A549 (cell line): ENCODE results near the gene HJV. TPM values are rescaled to one million over a fixed set of nuclear protein-coding genes. Genes with fewer than 3 reads are reported as not detected.
A peak's percentile ranks its signal among the peaks of the same experiment; 100 is the strongest.

Experiments
- ATAC-seq, 2 experiments: fragments of 200-7000 bp in 1 of 2; fragments of >200 bp in 1 of 2; cut with Nextera tagmentation in 1 of 2; cut with Tn5 transposase in 1 of 2; 3 replicates each; pipeline versions ENCODE4 v1.8.0 to v1.9.1; 2018 to 2020; ENCODE audit warnings: mild to moderate bottlenecking in 1 of 2, moderate library complexity in 1 of 2
- CTCF ChIA-PET: fragments of 300-600 bp; sonication (Branson Sonifier 250); formaldehyde crosslinking; extraction: SDS; loops from one replicate; lab custom pipeline; 2021; ENCODE audit warnings: antibody characterized with exemption, inconsistent platforms; lab: Yijun Ruan, JAX
- POLR2A ChIA-PET: fragments of 350-600 bp; formaldehyde crosslinking; extraction: SDS; loops from one replicate; lab custom pipeline; 2021; ENCODE audit warnings: antibody characterized with exemption, inconsistent platforms; lab: Yijun Ruan, JAX
- DNase-seq, 2 experiments: peaks; one replicate each; pipeline versions ENCODE4 v3.0.0 to v3.0.0-alpha.2; 2011 to 2016; ENCODE audit warnings: low read depth in 1 of 2, low spot score in 1 of 2
- FAIRE-seq: peaks from 2 replicates; lab custom pipeline; 2011; peaks lifted over from hg19 to GRCh38; lab: Jason Lieb, UNC
- H3K27ac ChIP-seq, 2 experiments: fragments of >200 bp; sonication (Bioruptor Twin); formaldehyde crosslinking; 3 replicates each; pipeline ENCODE4 v1.5.1; 2016 to 2017
- H3K4me1 ChIP-seq: fragments of >200 bp; sonication (Bioruptor Twin); formaldehyde crosslinking; 3 replicates; pipeline ENCODE4 v1.6.1; 2016
- H3K4me2 ChIP-seq: fragments of >200 bp; sonication (Bioruptor Twin); formaldehyde crosslinking; 3 replicates; pipeline ENCODE4 v1.6.1; 2016
- H3K4me3 ChIP-seq: fragments of >200 bp; sonication (Bioruptor Twin); formaldehyde crosslinking; 3 replicates; pipeline ENCODE4 v1.5.1; 2016
- H3K9me3 ChIP-seq: fragments of >200 bp; sonication (Bioruptor Twin); formaldehyde crosslinking; 3 replicates; pipeline ENCODE4 v1.6.1; 2016
- BCL3 ChIP-seq: fragments of >200 bp; sonication (Bioruptor Twin); formaldehyde crosslinking; IDR thresholded peaks from 3 replicates; pipeline ENCODE4 v1.6.1; 2016
- CEBPB ChIP-seq, 2 experiments: fragments of >200 bp in 1 of 2; sonication (Bioruptor Twin) in 1 of 2; formaldehyde crosslinking in 1 of 2; IDR thresholded peaks; 2 replicates each; pipeline ENCODE4 v1.6.1; 2012 to 2016
- ELK1 ChIP-seq: fragments of 150-350 bp; IDR thresholded peaks from 2 replicates; pipeline ENCODE4 v1.6.1; 2014; ENCODE audit warnings: low read depth, mild to moderate bottlenecking, low read length
- EP300 ChIP-seq, 2 experiments: fragments of >200 bp; sonication (Bioruptor Twin); formaldehyde crosslinking; IDR thresholded peaks; 2 replicates in 1 of 2; 3 replicates in 1 of 2; pipeline ENCODE4 v1.6.1; 2016 to 2017
- FOSB ChIP-seq: fragments of 250-450 bp; sonication (Bioruptor Pico); IDR thresholded peaks from 2 replicates; pipeline ENCODE4 v1.5.0; 2020; ENCODE audit warnings: mild to moderate bottlenecking, moderate library complexity
- FOXS1 ChIP-seq: fragments of 250-450 bp; sonication (Bioruptor Pico); IDR thresholded peaks from 2 replicates; pipeline ENCODE4 v1.5.0; 2020; ENCODE audit warnings: mild to moderate bottlenecking, moderate library complexity
- HEYL ChIP-seq: fragments of 250-450 bp; sonication (Bioruptor Pico); IDR thresholded peaks from 2 replicates; pipeline ENCODE4 v1.8.0; 2021; ENCODE audit warnings: mild to moderate bottlenecking, moderate library complexity
- JUN ChIP-seq, 2 experiments: fragments of >200 bp; sonication (Bioruptor Twin); formaldehyde crosslinking; IDR thresholded peaks; 2 replicates in 1 of 2; 3 replicates in 1 of 2; pipeline ENCODE4 v1.6.1; 2016 to 2017
- KDM5A ChIP-seq: fragments of 200-600 bp; sonication (generic); IDR thresholded peaks from 2 replicates; pipeline ENCODE4 v1.6.1; 2016; ENCODE audit warnings: antibody characterized with exemption, mild to moderate bottlenecking
- MAZ ChIP-seq: fragments of 150-350 bp; IDR thresholded peaks from 2 replicates; pipeline ENCODE4 v1.6.1; 2014; ENCODE audit warnings: antibody characterized with exemption, low read depth, low read length, borderline replicate concordance
- MYC ChIP-seq: IDR thresholded peaks from 2 replicates; pipeline ENCODE4 v1.6.1; 2012; ENCODE audit warnings: mild to moderate bottlenecking, inconsistent platforms, low read length, improper control_type of control experiment, borderline replicate concordance
- NPAS2 ChIP-seq: fragments of 250-450 bp; sonication (Bioruptor Pico); IDR thresholded peaks from 2 replicates; pipeline ENCODE4 v1.8.0; 2022; ENCODE audit warnings: mild to moderate bottlenecking, moderate library complexity, borderline replicate concordance
- PHF8 ChIP-seq: fragments of 200-600 bp; sonication (generic); IDR thresholded peaks from 2 replicates; pipeline ENCODE4 v1.6.1; 2016; ENCODE audit warnings: low read depth, mild to moderate bottlenecking, antibody characterized with exemption, moderate library complexity, borderline replicate concordance
- POLR2A ChIP-seq: IDR thresholded peaks from 2 replicates; pipeline ENCODE4 v1.6.1; 2012; ENCODE audit warnings: mild to moderate bottlenecking, low read length
- RAD21 ChIP-seq, 2 experiments: fragments of >200 bp in 1 of 2; sonication (Bioruptor Twin) in 1 of 2; formaldehyde crosslinking in 1 of 2; IDR thresholded peaks in 1 of 2; conservative IDR thresholded peaks in 1 of 2; 2 replicates in 1 of 2; 3 replicates in 1 of 2; pipeline ENCODE4 v1.6.1; 2012 to 2018; ENCODE audit warnings: inconsistent platforms in 1 of 2
- RARB ChIP-seq: fragments of 250-450 bp; sonication (Bioruptor Pico); IDR thresholded peaks from 2 replicates; pipeline ENCODE4 v1.8.0; 2021; ENCODE audit warnings: mild to moderate bottlenecking, moderate library complexity
- REST ChIP-seq: fragments of 200-600 bp; sonication (generic); IDR thresholded peaks from 2 replicates; pipeline ENCODE4 v1.6.1; 2016; ENCODE audit warnings: antibody characterized with exemption, mild to moderate bottlenecking, moderate library complexity
- SMC3 ChIP-seq: fragments of >200 bp; sonication (Bioruptor Twin); formaldehyde crosslinking; IDR thresholded peaks from 3 replicates; pipeline ENCODE4 v1.6.1; 2018; ENCODE audit warnings: inconsistent platforms
- TP53 ChIP-seq: fragments of 250-450 bp; sonication (Bioruptor Pico); IDR thresholded peaks from 2 replicates; pipeline ENCODE4 v1.5.0; 2021; ENCODE audit warnings: mild to moderate bottlenecking, moderate library complexity
- ZFP36 ChIP-seq: fragments of 450-650 bp; IDR thresholded peaks from 2 replicates; pipeline ENCODE4 v1.6.1; 2014; ENCODE audit warnings: borderline replicate concordance; ENCODE audit not compliant: partially characterized antibody
- ZNF302 ChIP-seq: fragments of 250-450 bp; sonication (Bioruptor Pico); IDR thresholded peaks from 2 replicates; pipeline ENCODE4 v1.9.0; 2021; ENCODE audit warnings: inconsistent platforms, mild to moderate bottlenecking, moderate library complexity
- WGBS: methylation state at CpG from one replicate; pipeline ENCODE4 v1.1.6; 2017; ENCODE audit errors: missing lambda C conversion rate; 5-methylcytosine and 5-hydroxymethylcytosine counted together
- polyA plus RNA-seq, 4 experiments: library from polyadenylated mRNA; depleted of rRNA in 3 of 4; stranded (reverse); fragments of >200 nt; fragmentation: RNase III in 1 of 4; extraction: RNeasy Plus Mini Kit Qiagen cat#74134 plus additional on column Dnase treatment in 1 of 4; gene quantifications; 2 replicates in 3 of 4; 3 replicates in 1 of 4; pipeline ENCODE4 v1.2.3, GENCODE V29; 2011 to 2017
- TF ChIP-seq, protein P1 (sequence below): IDR thresholded peaks from 2 replicates; pipeline ENCODE4 v1.6.1; 2012; ENCODE audit warnings: low read depth, borderline replicate concordance
- TF ChIP-seq, protein P2 (sequence below): IDR thresholded peaks from 2 replicates; pipeline ENCODE4 v1.6.1; 2012

The HJV gene
- polyA plus RNA-seq, 2 of the 4 experiments (the other 2 are of a cell fraction) = not detected

DNA sequence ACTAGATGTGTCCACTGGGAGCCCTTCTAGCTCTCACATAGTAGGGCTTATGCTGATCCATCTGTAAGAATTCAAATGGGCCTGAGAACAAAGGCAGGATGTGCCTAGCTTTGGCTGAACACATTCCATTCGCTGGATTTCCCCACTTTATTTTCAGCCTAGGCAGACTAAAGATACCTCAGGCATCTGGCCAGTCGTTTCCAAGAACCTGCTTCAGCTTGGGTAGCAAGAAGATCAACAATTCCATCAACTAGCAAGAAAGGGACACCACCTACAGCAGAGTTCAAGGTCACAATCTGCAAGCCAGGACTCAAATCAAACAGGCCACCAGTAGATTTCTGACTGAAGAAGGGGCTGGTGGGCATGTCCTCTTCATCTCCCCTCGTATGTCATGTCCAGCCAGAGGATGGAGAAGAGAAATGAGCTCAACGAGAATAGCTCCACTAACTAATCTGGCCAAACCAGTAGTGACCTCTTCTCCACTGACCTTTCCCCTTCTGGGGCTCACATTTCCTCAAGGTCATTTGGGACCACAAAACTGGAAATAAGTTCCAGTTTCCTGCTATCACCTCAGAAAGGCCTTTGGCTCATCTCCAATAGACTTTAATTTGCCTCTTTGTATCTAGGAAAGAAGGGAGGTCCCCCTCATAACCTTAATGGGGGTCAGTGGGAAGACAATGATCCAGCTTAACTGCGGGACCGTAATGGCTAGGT is 39.4 kb downstream of the HJV start:
- FAIRE-seq = no peak
- Histone ChIP-seq H3K27ac (no peak overlapping the region), H3K4me3 (no peak overlapping the region), H3K4me2 (no peak overlapping the region), H3K9me3 (no peaks in the 10 kb centered on the region), H3K4me1 (peaks cover 22% of the 10 kb centered on the region; the same call in 2 of the 3 replicates)
- TF ChIP-seq, protein P1, sequence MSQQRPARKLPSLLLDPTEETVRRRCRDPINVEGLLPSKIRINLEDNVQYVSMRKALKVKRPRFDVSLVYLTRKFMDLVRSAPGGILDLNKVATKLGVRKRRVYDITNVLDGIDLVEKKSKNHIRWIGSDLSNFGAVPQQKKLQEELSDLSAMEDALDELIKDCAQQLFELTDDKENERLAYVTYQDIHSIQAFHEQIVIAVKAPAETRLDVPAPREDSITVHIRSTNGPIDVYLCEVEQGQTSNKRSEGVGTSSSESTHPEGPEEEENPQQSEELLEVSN = no peak
- TF ChIP-seq SMC3 (no peak), FOXS1 (CRISPR knock-in tag) (no peak), MYC (no peak), ELK1 (no peak), FOSB (no peak), TP53 (CRISPR knock-in tag) (no peak), BCL3 (no peak), JUN (IDR thresholded peaks at IDR 0.05) (no peak), ZNF302 (no peak), RAD21 (conservative IDR thresholded peaks at IDR 0.05 in 1 of 2, IDR thresholded peaks at IDR 0.05 in 1 of 2) (no peak), HEYL (CRISPR knock-in tag) (no peak), EP300 (IDR thresholded peaks at IDR 0.05) (no peak), NPAS2 (CRISPR knock-in tag) (no peak)
- no peak for DNase-seq
- 72% methylated on average over 6 of the region's 6 CpGs for WGBS
- CTCF ChIA-PET = interaction anchor here (1.4 to 24.2 kb wide), 5 partner anchors 10 to 90 kb away, joined by 5 to 566 read pairs (median 110); partner anchors contain the start of genes ANKRD34A, HJV, POLR3GL and RBM8A
- ATAC-seq = no peak
- POLR2A ChIA-PET = no interaction called here

DNA sequence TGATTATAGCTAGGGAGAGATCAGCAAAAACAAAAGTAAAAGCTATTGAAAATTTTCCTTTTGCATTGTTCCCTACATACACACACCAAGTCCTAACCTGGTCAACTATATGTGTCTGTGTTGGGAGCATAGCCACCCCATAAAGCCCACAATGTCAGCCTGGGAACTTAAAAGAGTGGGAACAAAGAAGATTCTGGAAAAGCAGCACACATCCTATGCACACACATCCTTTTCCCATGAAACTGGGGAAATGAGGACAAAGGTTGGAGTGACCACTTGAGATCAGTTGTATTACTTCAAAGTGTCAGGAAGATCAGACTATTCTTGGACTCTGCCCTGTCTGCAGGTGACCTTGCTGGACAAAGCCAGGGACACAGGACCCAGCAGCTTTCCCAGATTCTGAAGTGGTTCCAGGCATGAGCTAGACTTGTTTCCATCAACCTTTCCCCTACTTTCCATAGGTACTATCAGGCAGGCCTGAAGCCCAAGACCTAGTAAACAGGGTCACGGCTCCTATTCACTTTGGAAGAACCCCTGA is 41.0 kb downstream of the HJV start:
- CTCF ChIA-PET = interaction anchor here (1.3 to 24.2 kb wide), 7 partner anchors 11 to 135 kb away, joined by 4 to 566 read pairs (median 39); partner anchors contain the start of genes ANKRD34A, HJV, NUDT17 and PIAS3
- FAIRE-seq = no peak
- WGBS = 78% methylated on average over 1 of the region's 1 CpG
- no peak for ATAC-seq
- Histone ChIP-seq H3K27ac (no peak overlapping the region), H3K9me3 (no peaks in the 10 kb centered on the region), H3K4me1 (peaks cover 15% of the 10 kb centered on the region; the same call in 2 of the 3 replicates), H3K4me3 (no peak overlapping the region), H3K4me2 (no peak overlapping the region)
- TF ChIP-seq KDM5A (no peak), FOSB (no peak), EP300 (IDR thresholded peaks at IDR 0.05) (no peak), MYC (no peak)
- POLR2A ChIA-PET = no interaction called here
- DNase-seq = no peak

DNA sequence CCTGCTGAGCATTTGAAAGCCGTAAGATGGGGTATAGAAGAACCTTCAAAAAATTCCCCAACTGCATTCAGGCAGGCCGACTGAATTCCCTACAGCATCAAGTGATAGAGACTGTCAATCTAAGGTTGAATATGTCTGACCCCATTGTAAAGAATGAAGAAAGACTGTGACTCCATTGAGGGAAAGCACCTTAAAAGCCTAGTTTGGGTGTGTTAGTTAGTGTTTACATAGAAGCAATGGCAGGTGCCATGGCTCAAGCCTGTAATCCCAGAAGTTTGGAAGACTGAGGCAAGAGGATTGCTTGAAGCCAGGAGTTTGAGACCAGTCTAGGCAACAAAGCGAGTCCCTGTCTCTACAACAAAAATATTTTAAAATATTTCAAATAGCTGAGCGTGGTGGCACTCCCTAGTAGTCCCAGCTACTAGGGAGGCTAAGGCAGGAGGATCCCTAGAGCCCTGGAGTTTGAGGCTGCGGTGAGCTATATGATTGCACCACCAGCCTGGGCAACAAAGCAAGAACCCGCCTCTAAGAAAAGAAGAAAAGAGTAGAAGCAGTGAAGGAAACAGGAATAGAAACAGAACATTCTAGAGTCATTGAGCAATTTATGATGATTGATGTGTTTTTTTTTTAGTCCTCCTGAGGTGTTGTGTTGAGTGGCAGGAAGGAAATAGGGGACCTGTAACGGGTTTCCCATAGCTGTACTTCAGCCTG is 41.6 kb downstream of the HJV start:
- 75% methylated on average over 7 of the region's 7 CpGs for WGBS
- FAIRE-seq (no peak), DNase-seq (no peak), ATAC-seq (no peak)
- Histone ChIP-seq H3K9me3 (no peaks in the 10 kb centered on the region), H3K4me1 (peaks cover 10% of the 10 kb centered on the region; the same call in 2 of the 3 replicates), H3K4me3 (no peak overlapping the region), H3K27ac (peak overlapping the region in 1 of 2 experiments; percentile 11; a peak in 2 of 6 replicates), H3K4me2 (0 out of 3 replicates have a peak overlapping the region, but pooled peaks have one; percentile 4)
- ChIA-PET CTCF (interaction anchor here (0.6 to 24.2 kb wide), 11 partner anchors 12 to 146 kb away, joined by 4 to 566 read pairs (median 23); partner anchors contain the start of genes ANKRD34A, HJV, NUDT17 and PIAS3), POLR2A (interaction anchor here (0.6 to 0.9 kb wide), 2 partner anchors 16 to 22 kb away, joined by 3 to 4 read pairs; partner anchors contain the start of gene LIX1L)
- TF ChIP-seq MAZ (no peak), CEBPB (IDR thresholded peaks at IDR 0.05) (no peak), ZNF302 (no peak), PHF8 (no peak), ZFP36 (no peak), HEYL (CRISPR knock-in tag) (no peak), RARB (no peak), REST (no peak), POLR2A (no peak), FOXS1 (CRISPR knock-in tag) (no peak)
- TF ChIP-seq, protein P2, sequence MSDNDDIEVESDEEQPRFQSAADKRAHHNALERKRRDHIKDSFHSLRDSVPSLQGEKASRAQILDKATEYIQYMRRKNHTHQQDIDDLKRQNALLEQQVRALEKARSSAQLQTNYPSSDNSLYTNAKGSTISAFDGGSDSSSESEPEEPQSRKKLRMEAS = no peak
